Astrocyte (in vitro differentiated cells and primary cell): ENCODE data around the gene ELP4. TPM values are rescaled to one million over a fixed set of nuclear protein-coding genes. Genes with fewer than 3 reads are reported as not detected.

Source experiments
- DNase-seq: peaks from one replicate; pipeline ENCODE4 v3.0.0-alpha.2; 2010; ENCODE audit warnings: low read depth
- FAIRE-seq: peaks from 2 replicates; lab custom pipeline; 2011; peaks lifted over from hg19 to GRCh38; lab: Jason Lieb, UNC
- H2AFZ ChIP-seq: 2 replicates; pipeline ENCODE4 v1.6.0; 2012; ENCODE audit warnings: low read depth, low read length, inconsistent platforms
- H3K27ac ChIP-seq: 2 replicates; pipeline ENCODE4 v1.5.1; 2011; ENCODE audit warnings: low read depth, low read length, inconsistent platforms
- H3K27me3 ChIP-seq: 2 replicates; pipeline ENCODE4 v1.6.0; 2011; ENCODE audit warnings: low read length, inconsistent platforms; ENCODE audit not compliant: insufficient read depth
- H3K36me3 ChIP-seq: 2 replicates; pipeline ENCODE4 v1.5.1; 2011; ENCODE audit warnings: low read length, inconsistent platforms; ENCODE audit not compliant: insufficient read depth
- H3K4me1 ChIP-seq: 2 replicates; pipeline ENCODE4 v1.5.1; 2011; ENCODE audit warnings: low read length, inconsistent platforms; ENCODE audit not compliant: insufficient read depth
- H3K4me2 ChIP-seq: 2 replicates; pipeline ENCODE4 v1.6.0; 2012; ENCODE audit warnings: low read length, inconsistent platforms
- H3K4me3 ChIP-seq: 2 replicates; pipeline ENCODE4 v1.5.1; 2011; ENCODE audit warnings: low read depth, mild to moderate bottlenecking, low read length, inconsistent platforms; ENCODE audit not compliant: insufficient read depth
- H3K79me2 ChIP-seq: 2 replicates; pipeline ENCODE4 v1.6.0; 2012; ENCODE audit warnings: mild to moderate bottlenecking, low read length, inconsistent platforms; ENCODE audit not compliant: insufficient read depth
- H3K9ac ChIP-seq: 2 replicates; pipeline ENCODE4 v1.6.0; 2012; ENCODE audit warnings: mild to moderate bottlenecking, low read length, inconsistent platforms
- H3K9me3 ChIP-seq: 2 replicates; pipeline ENCODE4 v1.5.1; 2012; ENCODE audit warnings: low read depth, mild to moderate bottlenecking, low read length, inconsistent platforms; ENCODE audit not compliant: insufficient read depth
- H4K20me1 ChIP-seq: 2 replicates; pipeline ENCODE4 v1.6.0; 2012; ENCODE audit warnings: low read length, inconsistent platforms; ENCODE audit not compliant: insufficient read depth
- H3K27ac Mint-ChIP-seq: one replicate; pipeline ENCODE4 v1.8.0; 2021; ENCODE audit warnings: mild to moderate bottlenecking, mixed read lengths; ENCODE audit not compliant: unreplicated experiment
- H3K27me3 Mint-ChIP-seq: one replicate; pipeline ENCODE4 v1.8.0; 2021; ENCODE audit warnings: low read depth, mixed read lengths; ENCODE audit not compliant: unreplicated experiment
- H3K36me3 Mint-ChIP-seq: one replicate; pipeline ENCODE4 v1.8.0; 2021; ENCODE audit warnings: low read depth, mixed read lengths; ENCODE audit not compliant: unreplicated experiment
- H3K4me1 Mint-ChIP-seq: one replicate; pipeline ENCODE4 v1.8.0; 2021; ENCODE audit warnings: low read depth, mixed read lengths; ENCODE audit not compliant: unreplicated experiment
- H3K4me3 Mint-ChIP-seq: one replicate; pipeline ENCODE4 v1.8.0; 2021; ENCODE audit warnings: mild to moderate bottlenecking, moderate library complexity, mixed read lengths; ENCODE audit not compliant: unreplicated experiment
- H3K9me3 Mint-ChIP-seq: one replicate; pipeline ENCODE4 v1.8.0; 2021; ENCODE audit warnings: mild to moderate bottlenecking, mixed read lengths; ENCODE audit not compliant: unreplicated experiment
- CTCF ChIP-seq: IDR thresholded peaks from 2 replicates; pipeline ENCODE4 v1.5.1; 2011; ENCODE audit warnings: low read depth, mild to moderate bottlenecking, inconsistent platforms, low read length, moderate library complexity; ENCODE audit not compliant: insufficient read depth
- EZH2 ChIP-seq: IDR thresholded peaks from 2 replicates; pipeline ENCODE4 v1.6.1; 2012; ENCODE audit warnings: mild to moderate bottlenecking, low read length, inconsistent platforms; ENCODE audit not compliant: insufficient read depth
- total RNA-seq: library from RNA; stranded (reverse); gene quantifications from 2 replicates; pipeline ENCODE4 v1.2.1, GENCODE V29; 2021

The ELP4 gene
- total RNA-seq, 1 donor from 2014 or later: 12.9 TPM

DNA sequence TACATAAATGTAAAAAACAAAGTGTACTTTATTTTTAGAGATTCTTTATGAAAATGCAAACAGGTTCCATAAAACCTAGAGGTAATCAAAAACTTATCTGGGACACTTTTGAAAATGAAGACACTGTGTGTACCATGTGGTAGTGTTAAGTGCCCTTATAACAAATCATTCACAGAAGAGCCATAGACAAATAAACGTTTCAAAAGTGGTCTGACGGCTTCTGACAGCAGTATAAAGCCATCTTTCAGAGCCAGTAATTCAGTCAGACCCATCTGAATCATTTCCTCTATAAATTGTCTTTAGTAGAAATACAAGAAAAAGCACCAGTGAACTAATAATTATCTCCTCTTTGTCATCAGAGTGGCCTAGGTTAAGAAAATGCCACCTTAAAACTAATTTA is 201.6 kb downstream of the ELP4 start:
- Histone ChIP-seq H3K9ac (no peak overlapping the region), H3K4me2 (no peak overlapping the region), H3K27me3 (no peaks in the 10 kb centered on the region), H3K4me1 (no peaks in the 10 kb centered on the region), H3K27ac (no peak overlapping the region), H4K20me1 (no peaks in the 10 kb centered on the region), H3K79me2 (no peaks in the 10 kb centered on the region), H2AFZ (no peak overlapping the region), H3K9me3 (no peaks in the 10 kb centered on the region), H3K4me3 (no peak overlapping the region), H3K36me3 (no peaks in the 10 kb centered on the region)
- DNase-seq (no peak), FAIRE-seq (no peak)
- Mint-ChIP-seq H3K27ac (no peak overlapping the region), H3K4me1 (no peaks in the 10 kb centered on the region), H3K4me3 (no peak overlapping the region), H3K36me3 (no peaks in the 10 kb centered on the region), H3K27me3 (no peaks in the 10 kb centered on the region), H3K9me3 (peaks cover 2% of the 10 kb centered on the region)
- TF ChIP-seq EZH2: no peak
- no peak for TF ChIP-seq CTCF

GRCh38 chr11:31712851-31713250 is 203.3 kb downstream of the ELP4 start:
- H3K4me2 ChIP-seq: no peak overlapping the region
- H4K20me1 ChIP-seq: no peaks in the 10 kb centered on the region
- H2AFZ ChIP-seq: no peak overlapping the region
- H3K36me3 Mint-ChIP-seq: no peaks in the 10 kb centered on the region
- DNase-seq: no peak
- H3K27me3 Mint-ChIP-seq: no peaks in the 10 kb centered on the region
- no peak overlapping the region for H3K4me3 Mint-ChIP-seq
- H3K36me3 ChIP-seq: no peaks in the 10 kb centered on the region
- no peaks in the 10 kb centered on the region for H3K79me2 ChIP-seq
- H3K4me3 ChIP-seq: no peak overlapping the region
- no peak overlapping the region for H3K27ac ChIP-seq
- H3K4me1 ChIP-seq: no peaks in the 10 kb centered on the region
- H3K27me3 ChIP-seq: no peaks in the 10 kb centered on the region
- H3K9ac ChIP-seq: no peak overlapping the region
- no peaks in the 10 kb centered on the region for H3K4me1 Mint-ChIP-seq
- no peaks in the 10 kb centered on the region for H3K9me3 ChIP-seq
- no peak for FAIRE-seq
- TF ChIP-seq CTCF (no peak), EZH2 (no peak)
- no peak overlapping the region for H3K27ac Mint-ChIP-seq
- H3K9me3 Mint-ChIP-seq: peaks cover 2% of the 10 kb centered on the region

DNA sequence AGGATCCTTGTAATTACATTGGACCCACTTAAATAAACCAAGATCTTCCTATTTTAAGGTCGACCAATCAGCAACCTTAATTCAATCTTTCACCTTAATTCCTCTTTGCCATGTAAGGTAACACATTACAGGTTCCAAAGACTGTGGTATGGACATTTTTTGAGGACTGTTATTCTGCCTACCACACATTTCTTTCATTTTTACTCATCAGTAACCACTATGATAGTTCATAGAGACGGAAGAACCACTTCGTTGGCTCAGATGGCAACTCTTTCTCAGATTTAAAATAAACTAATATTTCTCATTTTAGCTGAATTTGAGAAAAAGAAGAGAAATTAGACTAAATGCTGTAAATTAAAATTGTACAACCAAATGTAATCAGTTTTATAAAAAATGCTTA is 205.3 kb downstream of the ELP4 start:
- no peak for TF ChIP-seq EZH2
- no peak for TF ChIP-seq CTCF
- DNase-seq: no peak
- no peak overlapping the region for H3K27ac ChIP-seq
- no peak overlapping the region for H3K27ac Mint-ChIP-seq
- FAIRE-seq: no peak
- H3K27me3 Mint-ChIP-seq: no peaks in the 10 kb centered on the region
- no peak overlapping the region for H3K4me3 Mint-ChIP-seq
- H3K27me3 ChIP-seq: no peaks in the 10 kb centered on the region
- no peaks in the 10 kb centered on the region for H3K4me1 ChIP-seq
- no peak overlapping the region for H3K4me3 ChIP-seq
- H3K9me3 Mint-ChIP-seq: no peaks in the 10 kb centered on the region
- H3K36me3 Mint-ChIP-seq: no peaks in the 10 kb centered on the region
- H4K20me1 ChIP-seq: no peaks in the 10 kb centered on the region
- H3K4me1 Mint-ChIP-seq: no peaks in the 10 kb centered on the region
- H2AFZ ChIP-seq: no peak overlapping the region
- no peaks in the 10 kb centered on the region for H3K36me3 ChIP-seq
- no peaks in the 10 kb centered on the region for H3K79me2 ChIP-seq
- no peaks in the 10 kb centered on the region for H3K9me3 ChIP-seq
- H3K9ac ChIP-seq: no peak overlapping the region
- H3K4me2 ChIP-seq: no peak overlapping the region
